Thyroid gland (tissue), 4 donors: ENCODE data around the gene GPRIN2. TPM values are rescaled to one million over a fixed set of nuclear protein-coding genes. Genes with fewer than 3 reads are reported as not detected.
A peak's percentile ranks its signal among the peaks of the same experiment; 100 is the strongest.

Source experiments
- DNase-seq, 2 donors: peaks; one replicate each; pipeline ENCODE4 v3.0.0-alpha.2; 2019
- H3K27ac ChIP-seq, 3 donors: fragments of 200-600 bp; sonication (generic); 1 replicate in 2 of 3; 2 replicates in 1 of 3; pipeline ENCODE4 v1.5.1; 2016 to 2019; ENCODE audit warnings: mild to moderate bottlenecking in 1 of 3, moderate library complexity in 1 of 3
- H3K27me3 ChIP-seq: fragments of 200-600 bp; sonication (generic); one replicate; pipeline ENCODE4 v1.5.1; 2019
- H3K36me3 ChIP-seq, 2 donors: fragments of 200-600 bp; sonication (generic); one replicate each; pipeline ENCODE4 v1.5.1; 2016 to 2019
- H3K4me1 ChIP-seq, 2 donors: fragments of 200-600 bp; sonication (generic); one replicate each; pipeline ENCODE4 v1.5.1; 2017 to 2019
- H3K4me3 ChIP-seq, 3 donors: fragments of 200-600 bp; sonication (generic); replicated peaks in 1 of 3; 1 replicate in 2 of 3; 2 replicates in 1 of 3; pipeline ENCODE4 v1.5.1; 2016; ENCODE audit warnings: mild to moderate bottlenecking in 1 of 3
- H3K9me3 ChIP-seq: fragments of 200-600 bp; sonication (generic); one replicate; pipeline ENCODE4 v1.5.1; 2017
- CTCF ChIP-seq, 6 experiments: fragments of 200-600 bp in 3 of 6; fragments of 450-650 bp in 3 of 6; sonication (generic) in 3 of 6; IDR thresholded peaks; one replicate each; pipeline ENCODE4 v1.5.1; 2016 to 2019; ENCODE audit warnings: antibody characterized with exemption in 6 of 6, mild to moderate bottlenecking in 2 of 6, inconsistent platforms in 1 of 6, moderate library complexity in 1 of 6
- POLR2A ChIP-seq, 2 donors: fragments of 450-650 bp; IDR thresholded peaks; one replicate each; pipeline ENCODE4 v1.6.1; 2017; ENCODE audit warnings: antibody characterized with exemption in 2 of 2, mild to moderate bottlenecking in 2 of 2, moderate library complexity in 1 of 2
- WGBS, 2 donors: methylation state at CpG; one replicate each; pipeline ENCODE4 v1.1.5; 2017; 5-methylcytosine and 5-hydroxymethylcytosine counted together
- intact Hi-C: fragments of 100-400 bp; cut with DNase I; formaldehyde crosslinking; loops from one replicate; pipeline ENCODE4 v1.15.1; 2023
- total RNA-seq, 4 donors: library from RNA; depleted of rRNA; stranded (reverse); fragments of >200 nt; gene quantifications; one replicate each; pipeline ENCODE4 v1.2.3, GENCODE V29; 2016

The GPRIN2 gene
- total RNA-seq, 4 donors from 2014 or later = 9.1 to 14.7 (median 10.6) TPM

GRCh38 chr10:46541017-46541661, 15.3 kb downstream of the GPRIN2 start:
- peak; percentile 40 to 59 for DNase-seq
- H3K4me1 ChIP-seq = peaks cover 4 to 8% of the 10 kb centered on the region in 2 donors
- H3K27ac ChIP-seq = no peak overlapping the region
- peak overlapping the region in 1 of 3 donors; percentile 29 for H3K4me3 ChIP-seq
- H3K27me3 ChIP-seq = no peaks in the 10 kb centered on the region
- no peaks in the 10 kb centered on the region for H3K36me3 ChIP-seq
- H3K9me3 ChIP-seq = no peaks in the 10 kb centered on the region
- intact Hi-C loops = no loop called here
- 7 to 8% methylated on average over 40 to 42 of the region's 42 CpGs for WGBS, 2 donors
- TF ChIP-seq POLR2A (IDR thresholded peaks at IDR 0.05) (no peak), CTCF (IDR thresholded peaks at IDR 0.05) (peak in 3 of 6 experiments; percentile 6 to 37 (median 26))

GRCh38 chr10:46540412-46541016, 15.9 kb downstream of the GPRIN2 start:
- no peak for TF ChIP-seq POLR2A (IDR thresholded peaks at IDR 0.05)
- TF ChIP-seq CTCF (IDR thresholded peaks at IDR 0.05) = no peak
- peak in 1 of 2 donors; percentile 1 for DNase-seq
- Histone ChIP-seq H3K9me3 (no peaks in the 10 kb centered on the region), H3K27ac (no peak overlapping the region), H3K27me3 (no peaks in the 10 kb centered on the region), H3K4me1 (peaks cover 4 to 8% of the 10 kb centered on the region in 2 donors), H3K4me3 (peak overlapping the region in 1 of 3 donors; percentile 29), H3K36me3 (no peaks in the 10 kb centered on the region)
- WGBS, 2 donors = 87 to 90% methylated on average over 8 of the region's 8 CpGs
- intact Hi-C loops = no loop called here

- no peak overlapping the region for H3K27ac ChIP-seq
- H3K9me3 ChIP-seq = no peaks in the 10 kb centered on the region
- TF ChIP-seq CTCF (IDR thresholded peaks at IDR 0.05) (no peak), POLR2A (IDR thresholded peaks at IDR 0.05) (no peak)
- intact Hi-C loops = no loop called here
- 78 to 80% methylated on average over 14 of the region's 14 CpGs for WGBS, 2 donors
- H3K4me1 ChIP-seq = peaks cover 4 to 8% of the 10 kb centered on the region in 2 donors
- no peaks in the 10 kb centered on the region for H3K27me3 ChIP-seq
- H3K36me3 ChIP-seq = no peaks in the 10 kb centered on the region
- peak in 1 of 2 donors; percentile 2 for DNase-seq
- no peak overlapping the region for H3K4me3 ChIP-seq
Measured at GRCh38 chr10:46539596-46540411, 16.7 kb downstream of the GPRIN2 start.

GRCh38 chr10:46538717-46539426, 17.6 kb downstream of the GPRIN2 start:
- 92 to 93% methylated on average over 3 of the region's 3 CpGs for WGBS, 2 donors
- peaks cover 4 to 8% of the 10 kb centered on the region in 2 donors for H3K4me1 ChIP-seq
- intact Hi-C loops = no loop called here

More at GRCh38 chr10:46538717-46539426, 17.6 kb downstream of the GPRIN2 start:
- DNase-seq = no peak
- no peaks in the 10 kb centered on the region for H3K36me3 ChIP-seq
- H3K4me3 ChIP-seq = no peak overlapping the region
- no peak for TF ChIP-seq POLR2A (IDR thresholded peaks at IDR 0.05)
- no peak for TF ChIP-seq CTCF (IDR thresholded peaks at IDR 0.05)
- H3K27ac ChIP-seq = no peak overlapping the region
- H3K27me3 ChIP-seq = no peaks in the 10 kb centered on the region
- H3K9me3 ChIP-seq = no peaks in the 10 kb centered on the region
